SK-N-MC (cell line): Measurements from ENCODE around the gene SORBS2.

Experiments used
- EZH2 ChIP-seq: fragments of 200-600 bp; sonication (generic); IDR thresholded peaks from one replicate; pipeline ENCODE4 v1.6.1; 2017; ENCODE audit warnings: antibody characterized with exemption
- FOXP2 ChIP-seq: optimal IDR thresholded peaks from 2 replicates; pipeline ENCODE3; 2011; ENCODE audit warnings: mild to moderate bottlenecking, moderate library complexity; ENCODE audit not compliant: insufficient read depth; ENCODE audit errors: extremely low read length, control extremely low read depth
- POLR2AphosphoS5 ChIP-seq: IDR thresholded peaks from 2 replicates; pipeline ENCODE4 v1.6.1; 2012; ENCODE audit warnings: mild to moderate bottlenecking, low read depth, low read length, borderline replicate concordance

DNA sequence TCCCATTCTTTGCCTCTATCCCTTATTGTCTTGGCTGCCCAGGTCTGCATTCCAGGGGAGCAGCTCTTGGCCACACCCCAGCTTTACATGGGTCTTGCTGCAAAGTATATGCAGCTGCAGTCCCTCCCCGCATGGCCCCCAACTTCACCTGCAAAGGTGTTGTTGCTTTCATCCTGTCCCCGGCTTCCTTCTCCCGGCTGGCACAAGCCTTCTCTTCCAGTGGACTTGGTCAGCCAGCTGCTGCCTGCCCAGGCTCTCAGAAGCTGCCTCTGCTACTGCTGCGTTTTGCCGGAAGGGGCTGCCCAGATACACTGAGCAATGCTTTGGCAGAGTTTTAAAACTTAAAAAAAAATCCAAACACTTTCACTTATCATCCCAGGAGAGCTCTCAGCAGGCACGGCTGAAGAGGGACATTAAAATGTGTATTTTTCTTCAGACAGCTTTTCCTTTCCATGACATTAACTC lies 155.5 kb downstream of the SORBS2 start:
- TF ChIP-seq POLR2AphosphoS5 (no peak), EZH2 (no peak), FOXP2 (no peak)
